Left hindlimb (tissue), 1 donor: ENCODE data around the gene FOXP4.
A peak's percentile ranks its signal among the peaks of the same experiment; 100 is the strongest.

Experiments
- DNase-seq: peaks from one replicate; pipeline ENCODE4 v3.0.0-alpha.2; 2018

Gene FOXP4

GRCh38 chr6:41545703-41546474, at the start of gene FOXP4:
Gene FOXP4, plus strand, starts transcription at chr6:41546381. Its CDS starts 19,380 bp downstream, at chr6:41565761.
- DNase-seq = peak; percentile 94

GRCh38 chr6:41497573-41497972, 48.6 kb upstream of the FOXP4 start:
- no peak for DNase-seq

- no peak for DNase-seq
Observed at GRCh38 chr6:41497994-41498393, 48.2 kb upstream of the FOXP4 start.

DNA sequence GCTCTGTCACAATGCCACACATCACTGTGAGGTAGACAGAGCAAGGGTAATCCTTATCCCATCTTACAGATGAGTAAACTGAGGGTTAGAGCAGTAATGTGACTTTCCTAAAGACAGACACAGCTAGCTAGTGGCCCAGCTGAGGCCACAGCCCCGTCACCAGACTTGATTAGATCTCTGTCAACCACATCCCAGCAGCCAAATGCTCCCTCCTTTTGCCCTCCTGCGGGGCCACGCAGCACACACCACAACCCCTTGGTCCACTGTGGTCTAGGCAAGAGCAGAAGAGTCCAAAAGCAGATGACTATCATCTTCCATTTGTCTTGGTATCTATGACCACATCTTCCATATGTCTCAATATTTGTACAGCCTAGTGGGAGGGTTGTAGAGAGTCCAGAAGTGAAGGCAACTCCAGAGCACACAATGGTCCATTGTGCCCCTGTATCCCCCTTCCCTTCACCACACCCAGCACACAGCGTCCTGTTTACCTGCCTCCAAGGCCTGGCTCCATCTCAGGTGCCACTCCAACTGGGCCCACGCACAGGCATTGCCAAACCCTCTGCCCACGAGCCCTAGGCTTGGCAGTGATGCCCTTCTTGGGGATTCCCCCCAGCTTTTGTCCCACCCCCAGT, 47.1 kb upstream of the FOXP4 start:
- DNase-seq = no peak

DNA sequence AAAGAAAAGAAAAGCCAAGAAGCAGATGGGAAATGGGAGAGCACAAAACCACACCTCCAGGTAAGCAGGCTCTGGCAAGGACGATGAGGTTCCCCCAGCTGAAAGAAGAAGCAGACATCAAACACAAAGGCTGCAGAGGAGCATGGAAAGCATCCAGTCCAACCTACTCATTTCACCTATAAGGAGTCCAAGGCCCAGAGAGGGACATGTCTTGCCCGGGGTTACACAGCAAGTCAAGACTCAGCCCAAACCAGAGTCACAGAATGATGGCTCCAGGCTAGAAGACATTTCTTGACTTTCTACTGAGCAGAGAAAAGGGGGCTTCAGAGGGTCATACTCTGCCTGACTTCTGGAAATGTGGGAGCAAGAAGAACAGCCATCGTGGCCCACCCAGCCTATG, 45.6 kb upstream of the FOXP4 start:
- DNase-seq = no peak

DNA sequence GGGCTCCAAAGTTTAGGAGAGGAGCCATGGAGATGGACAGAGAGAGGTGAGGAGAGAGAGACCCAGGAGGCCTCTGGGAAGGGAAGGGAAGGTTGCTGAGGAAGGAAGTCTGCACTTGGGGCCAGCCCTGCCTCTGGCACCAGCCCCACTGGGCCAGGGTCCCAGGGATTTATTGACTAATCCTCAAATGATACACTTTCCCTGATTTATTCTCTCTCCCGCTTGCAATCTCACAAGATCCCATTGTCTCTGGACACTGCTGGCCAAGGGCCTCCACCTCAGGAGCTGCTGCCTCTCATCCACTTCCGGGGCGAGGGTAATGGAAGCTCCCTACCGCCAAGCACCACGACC, 43.6 kb upstream of the FOXP4 start:
- peak; percentile 68 for DNase-seq

GRCh38 chr6:41502917-41503671, 43.1 kb upstream of the FOXP4 start:
- DNase-seq = peak; percentile 87

GRCh38 chr6:41503827-41504465, 42.2 kb upstream of the FOXP4 start:
- DNase-seq = peak; percentile 83

DNA sequence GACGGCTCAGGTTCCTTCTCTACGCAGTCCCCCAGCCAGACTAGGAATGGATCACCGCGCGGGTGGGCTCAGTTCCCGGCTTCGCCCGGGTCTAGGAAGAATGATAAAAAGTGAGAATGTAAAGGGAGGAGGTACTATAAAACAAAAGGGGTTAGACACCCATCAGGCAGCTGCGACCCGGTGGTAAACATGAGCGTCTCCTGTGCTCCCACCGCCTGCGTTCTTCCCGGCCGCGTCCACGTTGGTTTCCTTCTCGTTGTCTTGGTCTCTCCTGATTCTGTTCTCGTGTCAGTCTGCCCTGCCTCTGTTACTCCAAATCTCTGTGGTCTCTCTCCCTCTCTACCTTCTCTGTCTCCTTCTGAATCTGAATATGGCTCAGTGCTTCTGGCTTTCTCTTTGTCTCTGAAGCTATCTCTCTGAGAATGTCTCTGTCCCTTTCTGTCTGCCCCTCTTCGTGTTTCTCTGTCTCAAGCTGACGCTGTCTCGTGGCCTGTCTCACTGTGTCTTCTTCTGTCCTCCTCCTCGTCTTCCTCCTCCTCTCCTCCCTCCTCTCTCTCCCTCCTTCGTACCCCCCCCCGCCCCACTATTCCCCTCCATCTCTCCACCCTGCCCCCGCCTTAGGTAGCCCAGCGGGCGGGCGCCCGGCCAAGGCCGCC, 41.6 kb upstream of the FOXP4 start:
- DNase-seq = peak; percentile 59

- peak; percentile 94 for DNase-seq
Observed at GRCh38 chr6:41505122-41506049, 40.8 kb upstream of the FOXP4 start.

GRCh38 chr6:41508479-41508878, 37.7 kb upstream of the FOXP4 start:
- DNase-seq = no peak

DNA sequence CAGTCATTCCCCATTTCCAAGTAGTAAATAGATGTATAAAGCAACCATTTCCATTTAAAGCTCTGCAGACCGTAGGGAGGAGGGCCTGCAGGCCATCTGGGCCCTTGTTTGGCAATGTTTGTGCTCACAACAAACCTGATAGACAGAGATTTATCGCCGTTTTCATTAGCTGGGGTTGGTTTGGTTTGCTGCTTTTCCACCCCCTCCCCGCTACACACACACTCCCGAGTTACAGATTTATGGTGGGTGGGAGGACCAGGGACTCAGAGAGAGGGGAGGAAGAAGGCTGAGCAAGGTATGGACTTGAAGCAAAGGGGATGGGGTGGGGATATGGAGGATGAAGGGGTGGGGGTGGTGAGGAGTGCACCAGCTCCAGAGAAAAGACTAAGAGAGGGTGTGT, 36.6 kb upstream of the FOXP4 start:
- DNase-seq = no peak

DNA sequence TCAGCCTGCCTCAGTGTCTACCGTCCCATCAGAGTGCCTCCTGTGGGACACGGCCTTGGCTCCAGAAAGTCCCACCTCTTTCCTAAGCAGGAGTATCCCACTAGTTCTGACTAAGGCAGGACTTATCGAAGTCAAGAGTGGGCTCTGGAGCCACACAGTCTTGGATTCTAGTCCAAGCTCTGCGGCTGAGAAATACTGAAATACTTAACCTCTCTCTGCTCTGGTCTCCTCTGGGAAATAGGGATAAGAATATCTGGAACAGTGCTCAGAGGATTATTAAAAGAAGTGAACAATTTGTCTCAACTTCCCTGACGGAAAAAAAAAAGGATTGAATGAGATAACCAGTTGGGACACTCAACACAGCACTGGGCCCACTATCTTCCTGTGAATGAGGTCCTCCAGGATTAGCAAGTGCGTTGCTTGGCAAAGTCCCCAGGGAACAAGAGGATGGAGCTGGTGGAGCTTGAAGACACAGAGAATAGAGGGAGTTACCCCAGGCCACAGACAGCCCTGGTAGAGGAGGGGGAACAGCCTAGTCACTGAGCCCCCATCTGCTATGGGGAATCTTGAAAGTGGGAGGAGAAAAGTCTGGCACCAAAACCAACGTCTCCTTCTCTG, 34.6 kb upstream of the FOXP4 start:
- no peak for DNase-seq

- no peak for DNase-seq
Observed at GRCh38 chr6:41512146-41512701, 34.0 kb upstream of the FOXP4 start.

GRCh38 chr6:41515995-41516394, 30.2 kb upstream of the FOXP4 start:
- no peak for DNase-seq

- no peak for DNase-seq
Observed at GRCh38 chr6:41518118-41518517, 28.1 kb upstream of the FOXP4 start.

GRCh38 chr6:41519305-41519744, 26.9 kb upstream of the FOXP4 start:
- no peak for DNase-seq

GRCh38 chr6:41519745-41520699, 26.2 kb upstream of the FOXP4 start:
- no peak for DNase-seq

- DNase-seq = no peak
Observed at GRCh38 chr6:41522780-41523548, 23.2 kb upstream of the FOXP4 start.
